Activated naive CD8-positive, alpha-beta T cell treated with anti-CD3 and anti-CD28 coated beads, Interleukin-2, amount 10 ng/mL, durations not matched to agents 7 days and 5 days (primary cell): Measurements from ENCODE around the gene CATSPERZ. TPM values are rescaled to one million over a fixed set of nuclear protein-coding genes. Genes with fewer than 3 reads are reported as not detected.

ENCODE experiments used
- ATAC-seq: fragments of 150-1000 bp; cut with Tn5 transposase; one replicate; pipeline ENCODE4 v1.10.0; 2021; ENCODE audit warnings: low read depth, moderate library complexity
- POLR2A ChIA-PET: fragments of 350-600 bp; sonication (Branson Sonifier 250); formaldehyde crosslinking; loops from one replicate; lab custom pipeline; 2021; ENCODE audit warnings: antibody characterized with exemption; lab: Charles Lee
- DNase-seq: peaks from one replicate; pipeline ENCODE4 v3.0.0; 2021
- H3K27ac Mint-ChIP-seq: one replicate; pipeline ENCODE4 v1.8.0; 2022; ENCODE audit warnings: mild to moderate bottlenecking, mixed read lengths
- H3K27me3 Mint-ChIP-seq: one replicate; pipeline ENCODE4 v1.8.0; 2022; ENCODE audit warnings: mild to moderate bottlenecking, moderate library complexity, mixed read lengths
- H3K36me3 Mint-ChIP-seq: one replicate; pipeline ENCODE4 v1.8.0; 2021; ENCODE audit warnings: mild to moderate bottlenecking, mixed read lengths
- H3K4me1 Mint-ChIP-seq: one replicate; pipeline ENCODE4 v1.8.0; 2021; ENCODE audit warnings: mixed read lengths
- H3K4me3 Mint-ChIP-seq: one replicate; pipeline ENCODE4 v1.8.0; 2022; ENCODE audit warnings: mild to moderate bottlenecking, moderate library complexity, mixed read lengths
- H3K9me3 Mint-ChIP-seq: one replicate; pipeline ENCODE4 v1.8.0; 2021; ENCODE audit warnings: mixed read lengths
- total RNA-seq, 2 experiments: library from RNA; stranded (reverse); gene quantifications; one replicate each; pipeline ENCODE4 v1.2.3, GENCODE V29; 2021

CATSPERZ gene
- total RNA-seq, 2 experiments from 2014 or later: not detected

DNA sequence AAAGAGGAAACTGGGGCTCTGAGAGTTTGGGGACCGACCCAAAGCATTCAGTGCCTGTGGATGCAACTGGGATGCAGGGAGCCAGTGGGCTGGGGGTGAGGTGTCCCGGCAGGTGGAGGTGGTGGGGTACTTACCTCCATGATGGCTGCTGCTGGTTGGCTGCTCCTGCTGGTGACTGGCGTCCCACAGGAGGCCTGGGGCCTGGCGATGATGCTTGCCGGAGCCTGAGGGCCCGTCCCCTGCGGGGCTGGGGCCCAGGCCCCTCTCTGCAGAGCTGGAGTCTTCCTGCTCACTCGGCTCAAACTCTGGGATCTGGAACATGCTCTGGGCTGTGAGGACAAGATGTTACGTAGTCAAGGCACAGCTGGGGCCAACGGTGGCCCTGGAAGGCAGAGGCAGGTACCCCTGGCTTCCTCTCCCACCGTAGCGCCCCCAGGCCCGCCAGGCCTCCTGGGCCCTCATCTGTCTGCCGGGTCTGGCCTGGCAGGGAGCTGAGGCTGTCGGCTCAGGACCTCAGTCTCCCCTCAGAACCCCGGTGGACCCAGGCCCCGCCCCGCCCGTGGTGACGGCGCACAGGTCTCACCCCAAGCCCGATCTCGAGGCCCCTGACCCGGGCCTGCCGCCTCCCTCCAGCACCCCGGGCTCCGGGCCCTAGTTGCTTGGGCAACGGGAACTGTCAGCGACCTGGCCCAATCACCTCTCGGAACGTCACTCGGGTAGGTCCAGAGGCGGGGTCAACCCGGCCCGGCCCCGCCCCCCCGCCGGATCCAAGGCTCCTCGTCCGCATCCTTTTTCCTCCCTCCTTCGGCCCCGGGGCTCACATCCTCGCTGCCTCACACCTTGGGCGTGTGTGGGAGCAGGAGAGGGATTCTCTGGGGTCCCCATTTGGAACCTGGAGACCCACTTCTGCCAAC is 15.9 kb upstream of the CATSPERZ start, which contains the start of gene BAD:
Gene BAD, minus strand, starts transcription at position 618 of the 914 bp plus-strand sequence. Its CDS starts 297 bp downstream, at position 321.
- Mint-ChIP-seq H3K27me3 (no peaks in the 10 kb centered on the region), H3K9me3 (no peaks in the 10 kb centered on the region), H3K36me3 (peaks cover 10% of the 10 kb centered on the region), H3K4me1 (peaks cover 8% of the 10 kb centered on the region), H3K27ac (peak within 1 kb of the TSS; percentile 86), H3K4me3 (peak within 1 kb of the TSS; percentile 85)
- POLR2A ChIA-PET: interaction anchor here (0.7 to 4.5 kb wide), 11 partner anchors 9 to 99 kb away, joined by 3 to 72 read pairs (median 7); partner anchors contain the start of genes ESRRA, FERMT3, FKBP2 and PPP1R14B
- DNase-seq (peak; percentile 89), ATAC-seq (peak; percentile 84)

GRCh38 chr11:64284962-64285884 is 14.9 kb upstream of the CATSPERZ start, which contains the start of gene GPR137:
GPR137 (plus strand) TSS chr11:64285848; CDS start chr11:64286525, 677 bp downstream.
- POLR2A ChIA-PET: interaction anchor here (0.6 to 4.5 kb wide), 12 partner anchors 10 to 100 kb away, joined by 3 to 72 read pairs (median 6); partner anchors contain the start of genes ESRRA, FERMT3, FKBP2 and PPP1R14B
- peaks cover 5% of the 10 kb centered on the region for H3K27me3 Mint-ChIP-seq
- ATAC-seq (peak; percentile 63), DNase-seq (peak; percentile 99)
- H3K27ac Mint-ChIP-seq: peak within 1 kb of the TSS; percentile 86
- peaks cover 8% of the 10 kb centered on the region for H3K4me1 Mint-ChIP-seq
- H3K4me3 Mint-ChIP-seq: peak within 1 kb of the TSS; percentile 85
- H3K9me3 Mint-ChIP-seq: no peaks in the 10 kb centered on the region
- H3K36me3 Mint-ChIP-seq: peaks cover 9% of the 10 kb centered on the region

GRCh38 chr11:64285885-64286800 is 14.0 kb upstream of the CATSPERZ start:
- Mint-ChIP-seq H3K36me3 (peaks cover 9% of the 10 kb centered on the region), H3K4me1 (peaks cover 8% of the 10 kb centered on the region), H3K27me3 (peaks cover 14% of the 10 kb centered on the region), H3K9me3 (no peaks in the 10 kb centered on the region), H3K27ac (peak overlapping the region; percentile 66), H3K4me3 (peak overlapping the region; percentile 83)
- ATAC-seq (no peak), DNase-seq (no peak)
- POLR2A ChIA-PET: interaction anchor here (1.4 to 4.5 kb wide), 5 partner anchors 16 to 80 kb away, joined by 4 to 72 read pairs (median 11); partner anchors contain the start of genes ESRRA, PPP1R14B, PRDX5 and TRMT112

- Mint-ChIP-seq H3K36me3 (peaks cover 6% of the 10 kb centered on the region), H3K27me3 (peaks cover 14% of the 10 kb centered on the region), H3K27ac (peak overlapping the region; percentile 66), H3K4me3 (peak overlapping the region; percentile 83), H3K9me3 (no peaks in the 10 kb centered on the region), H3K4me1 (peaks cover 8% of the 10 kb centered on the region)
- POLR2A ChIA-PET: interaction anchor here (1.1 to 2.3 kb wide), 3 partner anchors 15 to 81 kb away, joined by 3 to 6 read pairs (median 4); partner anchors contain the start of genes PRDX5 and TRMT112
- no peak for DNase-seq
- ATAC-seq: no peak
Measured at GRCh38 chr11:64286801-64287159, 13.4 kb upstream of the CATSPERZ start.

GRCh38 chr11:64287676-64288352 is 12.3 kb upstream of the CATSPERZ start:
- peaks cover 10% of the 10 kb centered on the region for H3K4me1 Mint-ChIP-seq
- peaks cover 3% of the 10 kb centered on the region for H3K36me3 Mint-ChIP-seq
- no peak overlapping the region for H3K27ac Mint-ChIP-seq
- H3K4me3 Mint-ChIP-seq: no peak overlapping the region
- peaks cover 18% of the 10 kb centered on the region for H3K27me3 Mint-ChIP-seq
- H3K9me3 Mint-ChIP-seq: no peaks in the 10 kb centered on the region
- ATAC-seq (no peak), DNase-seq (no peak)
- POLR2A ChIA-PET: interaction anchor here (1.1 to 2.3 kb wide), 2 partner anchors 16 to 82 kb away, joined by 3 to 6 read pairs; no protein-coding TSS in a partner anchor

DNA sequence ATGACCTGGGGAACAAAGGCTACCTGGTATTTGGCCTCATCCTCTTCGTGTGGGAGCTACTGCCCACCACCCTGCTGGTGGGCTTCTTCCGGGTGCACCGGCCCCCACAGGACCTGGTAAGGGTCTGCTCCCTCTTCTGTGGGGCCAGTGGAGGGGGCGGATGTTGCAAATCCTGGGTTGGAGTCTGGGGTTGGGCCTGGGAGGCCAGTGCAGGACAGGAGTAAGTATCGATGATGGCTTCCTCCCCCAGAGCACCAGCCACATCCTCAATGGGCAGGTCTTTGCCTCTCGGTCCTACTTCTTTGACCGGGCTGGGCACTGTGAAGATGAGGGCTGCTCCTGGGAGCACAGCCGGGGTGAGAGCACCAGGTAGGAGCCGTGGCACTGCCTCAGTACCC is 11.8 kb upstream of the CATSPERZ start:
- DNase-seq: no peak
- Mint-ChIP-seq H3K36me3 (no peaks in the 10 kb centered on the region), H3K4me3 (no peak overlapping the region), H3K9me3 (no peaks in the 10 kb centered on the region), H3K27ac (no peak overlapping the region), H3K4me1 (peaks cover 8% of the 10 kb centered on the region), H3K27me3 (peaks cover 23% of the 10 kb centered on the region)
- ATAC-seq: no peak
- POLR2A ChIA-PET: no interaction called here

DNA sequence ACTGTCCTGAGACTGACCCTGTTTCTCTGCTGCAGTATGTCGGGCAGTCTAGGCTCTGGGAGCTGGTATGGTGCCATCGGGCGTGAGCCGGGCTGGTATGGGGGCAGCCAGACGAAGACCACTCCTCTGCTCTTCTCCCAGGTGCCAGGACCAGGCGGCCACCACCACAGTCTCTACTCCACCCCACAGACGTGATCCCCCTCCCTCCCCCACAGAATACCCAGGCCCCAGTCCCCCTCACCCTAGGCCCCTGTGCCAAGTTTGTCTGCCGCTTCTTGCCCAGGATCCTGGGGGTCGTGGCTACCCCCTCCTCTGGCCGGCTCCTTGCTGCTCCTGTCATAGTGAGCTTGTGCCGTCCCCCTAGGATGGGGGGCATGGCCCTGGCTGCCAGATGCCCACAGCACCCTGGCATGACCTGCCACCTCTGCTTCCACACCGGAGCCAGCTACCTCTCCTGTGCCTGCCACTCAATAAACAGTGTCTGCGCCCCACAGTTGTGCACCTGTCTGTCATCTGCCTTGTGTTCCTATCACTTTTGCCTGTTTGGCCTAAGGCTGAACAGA is 11.1 kb upstream of the CATSPERZ start:
- DNase-seq: no peak
- H3K9me3 Mint-ChIP-seq: no peaks in the 10 kb centered on the region
- ATAC-seq: no peak
- H3K27me3 Mint-ChIP-seq: peaks cover 31% of the 10 kb centered on the region
- H3K36me3 Mint-ChIP-seq: no peaks in the 10 kb centered on the region
- H3K4me3 Mint-ChIP-seq: no peak overlapping the region
- POLR2A ChIA-PET: interaction anchor here (1.3 to 2.3 kb wide), 3 partner anchors 15 to 81 kb away, joined by 4 to 9 read pairs (median 4); no protein-coding TSS in a partner anchor
- no peak overlapping the region for H3K27ac Mint-ChIP-seq
- peaks cover 7% of the 10 kb centered on the region for H3K4me1 Mint-ChIP-seq

- POLR2A ChIA-PET: interaction anchor here (0.5 to 2.3 kb wide), 4 partner anchors 13 to 101 kb away, joined by 3 to 9 read pairs (median 4); no protein-coding TSS in a partner anchor
- DNase-seq (no peak), ATAC-seq (no peak)
- no peaks in the 10 kb centered on the region for H3K9me3 Mint-ChIP-seq
- peaks cover 7% of the 10 kb centered on the region for H3K4me1 Mint-ChIP-seq
- H3K36me3 Mint-ChIP-seq: no peaks in the 10 kb centered on the region
- peak overlapping the region; percentile 28 for H3K4me3 Mint-ChIP-seq
- H3K27me3 Mint-ChIP-seq: peaks cover 46% of the 10 kb centered on the region
- H3K27ac Mint-ChIP-seq: peak overlapping the region; percentile 48
Measured at GRCh38 chr11:64290352-64291261, 9.6 kb upstream of the CATSPERZ start.

GRCh38 chr11:64291262-64291751 is 8.9 kb upstream of the CATSPERZ start, which contains the start of gene KCNK4:
KCNK4 (plus strand) TSS chr11:64291302; CDS start chr11:64293019, 1,717 bp downstream.
- Mint-ChIP-seq H3K4me1 (peaks cover 6% of the 10 kb centered on the region), H3K36me3 (no peaks in the 10 kb centered on the region), H3K4me3 (peak within 1 kb of the TSS; percentile 28), H3K9me3 (no peaks in the 10 kb centered on the region), H3K27me3 (peaks cover 53% of the 10 kb centered on the region), H3K27ac (peak within 1 kb of the TSS; percentile 48)
- no peak for DNase-seq
- no peak for ATAC-seq
- POLR2A ChIA-PET: no interaction called here

GRCh38 chr11:64291752-64292459 is 8.3 kb upstream of the CATSPERZ start:
- H3K27me3 Mint-ChIP-seq: peaks cover 59% of the 10 kb centered on the region
- DNase-seq (no peak), ATAC-seq (peak; percentile 53)
- H3K36me3 Mint-ChIP-seq: no peaks in the 10 kb centered on the region
- POLR2A ChIA-PET: interaction anchor here (1.2 kb wide), 1 partner anchor 46 kb away, joined by 3 read pairs; no protein-coding TSS in a partner anchor
- H3K4me3 Mint-ChIP-seq: no peak overlapping the region
- H3K27ac Mint-ChIP-seq: no peak overlapping the region
- peaks cover 2% of the 10 kb centered on the region for H3K4me1 Mint-ChIP-seq
- no peaks in the 10 kb centered on the region for H3K9me3 Mint-ChIP-seq
